HepG2 (cell line): ENCODE data around the gene DNAJC4. TPM values are rescaled to one million over a fixed set of nuclear protein-coding genes. Genes with fewer than 3 reads are reported as not detected.
A peak's percentile ranks its signal among the peaks of the same experiment; 100 is the strongest.

Source experiments
- ATAC-seq: fragments of 200-7000 bp; cut with Tn5 transposase; 3 replicates; pipeline ENCODE4 v1.9.1; 2020; ENCODE audit warnings: mild to moderate bottlenecking, moderate library complexity
- BruUV-seq: library from RNA; stranded (reverse); fragments of 400-500 nt; replicated peaks from 2 replicates; lab custom pipeline; 2021; lab: Mats Ljungman, UMichigan
- CTCF ChIA-PET: fragments of 300-600 bp; formaldehyde crosslinking; extraction: SDS; loops from one replicate; lab custom pipeline; 2021; ENCODE audit warnings: low total read pairs, inconsistent platforms, low intra/inter-chr PET ratio; lab: Yijun Ruan, JAX
- POLR2A ChIA-PET: fragments of 350-600 bp; sonication (Branson Sonifier 250); formaldehyde crosslinking; loops from one replicate; lab custom pipeline; 2020; ENCODE audit warnings: antibody characterized with exemption, inconsistent platforms; lab: Yijun Ruan, JAX
- DNase-seq: peaks from one replicate; pipeline ENCODE4 v3.0.0-alpha.2; 2015; ENCODE audit warnings: low spot score
- FAIRE-seq: peaks from 3 replicates; lab custom pipeline; 2011; peaks lifted over from hg19 to GRCh38; lab: Jason Lieb, UNC
- H2AFZ ChIP-seq: one replicate; pipeline ENCODE4 v1.6.1; 2011; ENCODE audit warnings: low read length, inconsistent platforms
- H3K27ac ChIP-seq: fragments of 300-600 bp; 3 replicates; pipeline ENCODE4 v1.8.0; 2011; ENCODE audit warnings: mixed run types, mild to moderate bottlenecking, mixed read lengths, low read length, inconsistent platforms; ENCODE audit not compliant: insufficient read depth; ENCODE audit errors: extremely low read length
- H3K27me3 ChIP-seq, 2 experiments: fragments of 200-600 bp in 1 of 2; 2 replicates in 1 of 2; 3 replicates in 1 of 2; pipeline versions ENCODE4 v1.6.0 to v1.8.0; 2011; ENCODE audit warnings: low read length in 2 of 2, mild to moderate bottlenecking in 2 of 2, moderate library complexity in 2 of 2, inconsistent platforms in 1 of 2; ENCODE audit not compliant: insufficient read depth in 2 of 2, control insufficient read depth in 1 of 2
- H3K36me3 ChIP-seq, 2 experiments: fragments of 200-600 bp in 1 of 2; replicated peaks in 1 of 2; 2 replicates in 1 of 2; 3 replicates in 1 of 2; pipeline versions ENCODE4 v1.5.1 to v1.8.0; 2011; ENCODE audit warnings: low read length in 2 of 2, inconsistent platforms in 1 of 2; ENCODE audit not compliant: insufficient read depth in 2 of 2, control insufficient read depth in 1 of 2
- H3K4me1 ChIP-seq: 2 replicates; pipeline ENCODE4 v1.5.1; 2012; ENCODE audit warnings: low read length, inconsistent platforms; ENCODE audit not compliant: insufficient read depth
- H3K4me2 ChIP-seq: 2 replicates; pipeline ENCODE4 v1.6.0; 2011; ENCODE audit warnings: low read depth, low read length, inconsistent platforms
- H3K4me3 ChIP-seq, 3 experiments: fragments of 200-600 bp in 1 of 3; sonication (generic), shearing (Covaris generic) in 1 of 3; replicated peaks in 1 of 3; 2 replicates each; pipeline ENCODE4 v1.5.1; 2011 to 2016; ENCODE audit warnings: low read length in 3 of 3, inconsistent platforms in 2 of 3, low read depth in 2 of 3, mild to moderate bottlenecking in 2 of 3, control low read depth in 1 of 3, mixed read lengths in 1 of 3; ENCODE audit not compliant: insufficient read depth in 1 of 3
- H3K79me2 ChIP-seq: one replicate; pipeline ENCODE4 v1.6.1; 2011; ENCODE audit warnings: low read length, inconsistent platforms; ENCODE audit not compliant: insufficient read depth
- H3K9ac ChIP-seq: 2 replicates; pipeline ENCODE4 v1.6.0; 2011; ENCODE audit warnings: mild to moderate bottlenecking, low read depth, low read length, inconsistent platforms; ENCODE audit not compliant: insufficient read depth
- H3K9me3 ChIP-seq: 2 replicates; pipeline ENCODE4 v1.5.1; 2012; ENCODE audit warnings: mild to moderate bottlenecking, low read length
- H4K20me1 ChIP-seq: 2 replicates; pipeline ENCODE4 v1.6.0; 2011; ENCODE audit warnings: inconsistent platforms, mild to moderate bottlenecking, low read length, moderate library complexity; ENCODE audit not compliant: insufficient read depth
- KDM5B ChIP-seq: sonication (generic); formaldehyde crosslinking; IDR thresholded peaks from 2 replicates; pipeline ENCODE4 v1.4.0; 2020; ENCODE audit warnings: missing genetic modification reagents, mild to moderate bottlenecking, borderline replicate concordance
- POGK ChIP-seq: sonication (generic); formaldehyde crosslinking; conservative IDR thresholded peaks from 2 replicates; pipeline ENCODE4 v1.8.0; 2022; ENCODE audit warnings: mild to moderate bottlenecking, moderate library complexity, missing genetic modification reagents
- TFAP4 ChIP-seq: sonication (generic); IDR thresholded peaks from 2 replicates; pipeline ENCODE4 v1.6.1; 2016; ENCODE audit warnings: low read depth, borderline replicate concordance
- ZNF407 ChIP-seq: sonication (generic); formaldehyde crosslinking; IDR thresholded peaks from one replicate; pipeline ENCODE4 v1.5.1; 2020; ENCODE audit warnings: mild to moderate bottlenecking, missing genetic modification reagents; ENCODE audit errors: not compliant biosample characterization
- ZNF513 ChIP-seq: sonication (generic); formaldehyde crosslinking; conservative IDR thresholded peaks from 2 replicates; pipeline ENCODE4 v1.5.0; 2020; ENCODE audit warnings: missing genetic modification reagents
- ZSCAN5A ChIP-seq: sonication (generic); formaldehyde crosslinking; IDR thresholded peaks from 2 replicates; pipeline ENCODE4 v1.8.0; 2022; ENCODE audit warnings: mild to moderate bottlenecking, missing genetic modification reagents, borderline replicate concordance
- WGBS: methylation state at CpG from one replicate; pipeline ENCODE4 v1.1.6; 2017; ENCODE audit warnings: low lambda C conversion rate; 5-methylcytosine and 5-hydroxymethylcytosine counted together
- in situ Hi-C: cut with HindIII; loops from 2 replicates; pipeline ENCODE4 v1.10.0; 2017; ENCODE audit warnings: low pct_unique_long_range_greater_than_20kb; ENCODE audit not compliant: extremely low pct_ligation_motif_present
- intact Hi-C: fragments of 100-400 bp; cut with micrococcal nuclease; formaldehyde crosslinking; loops from one replicate; pipeline ENCODE4 v1.10.0; 2022; ENCODE audit not compliant: unreplicated experiment
- polyA plus RNA-seq, 8 experiments: library from polyadenylated mRNA; depleted of rRNA in 3 of 8; stranded (reverse) in 7 of 8; unstranded in 1 of 8; fragments of >200 nt; fragmentation: Illumina TruSeq in 4 of 8; extraction: Trizol in 4 of 8; gene quantifications; 2 replicates each; pipeline versions ENCODE4 v1.2.1 to v1.2.3, GENCODE V29; 2011 to 2016; ENCODE audit warnings: low read depth in 4 of 8, missing spikeins in 1 of 8, mixed read lengths in 1 of 8; ENCODE audit not compliant: insufficient read depth in 1 of 8
- total RNA-seq, 5 experiments: library from RNA; depleted of rRNA; stranded (reverse); fragments of >200 nt; fragmentation: Illumina TruSeq; extraction: Trizol; gene quantifications; 2 replicates each; pipeline ENCODE4 v1.2.3, GENCODE V29; 2016; ENCODE audit warnings: low read depth in 1 of 5

Gene DNAJC4
- total and polyA plus RNA-seq, 2 of the 13 experiments (the other 11 are each of a cell fraction or from before 2014, with no cell fraction given): 10.3 to 60.8 TPM

- Histone ChIP-seq H3K4me3 (peak overlapping the region in 2 of 3 experiments; percentile 18 to 54; a peak in 2 of 6 replicates), H3K9me3 (no peaks in the 10 kb centered on the region), H3K4me1 (peaks cover 62% of the 10 kb centered on the region), H3K36me3 (no peaks in the 10 kb centered on the region; a peak in 1 of 5 replicates), H3K4me2 (peak overlapping the region; percentile 61), H3K9ac (peak overlapping the region; percentile 36), H3K27ac (peak overlapping the region; percentile 60), H4K20me1 (no peaks in the 10 kb centered on the region), H3K79me2 (peaks cover 8% of the 10 kb centered on the region), H2AFZ (no peak overlapping the region), H3K27me3 (no peaks in the 10 kb centered on the region; a peak in 1 of 5 replicates)
- WGBS: 4% methylated on average over 11 of the region's 12 CpGs
- no TSS peak for BruUV-seq
- intact Hi-C loops: no loop called here
- DNase-seq (peak; percentile 87), FAIRE-seq (peak; percentile 91), ATAC-seq (peak; percentile 24)
- ChIA-PET POLR2A (interaction anchor here (0.8 to 2.3 kb wide), 13 partner anchors 9 to 1381 kb away, joined by 3 to 31 read pairs (median 5); partner anchors contain the start of genes MACROD1, NUDT22, PLCB3 and PPP1R14B), CTCF (no interaction called here)
- in situ Hi-C loops: no loop called here
- TF ChIP-seq ZSCAN5A (CRISPR knock-in tag) (no peak), POGK (CRISPR knock-in tag) (peak; percentile 38; the same call in 1 of the 2 replicates), ZNF407 (CRISPR knock-in tag) (no peak), TFAP4 (peak; percentile 93), KDM5B (CRISPR knock-in tag) (no peak), ZNF513 (CRISPR knock-in tag) (no peak)
Measured at GRCh38 chr11:64237484-64237951, 7.2 kb downstream of the DNAJC4 start.
